ENCODE measurements around the gene PRDM15. TPM values are rescaled to one million over a fixed set of nuclear protein-coding genes. Genes with fewer than 3 reads are reported as not detected.

The PRDM15 gene
- total RNA-seq, 2 donors from 2014 or later = 6.7 to 18.1 TPM

DNA sequence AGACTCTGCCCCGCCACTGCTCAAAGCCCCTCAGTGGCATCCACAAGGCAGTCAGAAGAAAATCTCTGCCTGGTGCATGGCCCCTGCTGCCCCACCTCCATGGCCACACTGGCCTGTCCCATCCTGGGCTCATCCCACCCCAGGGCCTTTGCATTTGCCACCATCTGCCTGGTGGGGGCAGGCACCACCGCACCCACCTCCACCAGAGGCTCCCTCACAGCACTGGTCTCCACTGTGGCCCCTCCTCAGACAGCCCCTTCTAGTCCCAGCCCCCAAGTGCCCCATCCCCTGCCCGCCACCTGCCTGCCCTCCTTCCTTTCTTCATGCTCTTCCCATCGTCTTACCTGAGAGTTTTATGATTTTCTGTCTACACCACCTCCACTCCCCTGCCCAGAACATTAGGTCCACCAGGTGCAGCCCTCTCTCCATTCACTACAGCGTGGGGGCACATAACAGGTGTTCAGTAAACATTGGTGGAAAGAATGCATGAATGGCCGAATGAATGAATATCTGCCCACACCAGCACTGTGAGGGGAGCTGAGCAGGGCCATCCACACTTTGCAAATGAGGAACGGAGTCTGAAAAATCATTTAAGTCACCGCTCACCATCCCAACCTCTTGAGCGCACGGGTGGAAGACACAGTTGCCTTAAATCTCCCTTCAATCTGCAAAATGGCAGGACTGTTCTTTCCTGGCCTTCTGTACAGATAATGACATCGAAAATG is 2.1 kb downstream of the PRDM15 start:
- H3K27me3 ChIP-seq (replicated peaks; ENCODE audit: insufficient read depth) = no peaks in the 10 kb centered on the region
- 89% methylated on average over 11 of the region's 11 CpGs for WGBS
- no peaks in the 10 kb centered on the region for H3K9me3 ChIP-seq
- H3K27ac ChIP-seq = no peak overlapping the region
- no peak overlapping the region for H3K4me3 ChIP-seq
- intact Hi-C loops (cut with DNase I) = loop anchor here (5.0 kb wide), 1 partner anchor 80 kb away; no protein-coding TSS in a partner anchor
- DNase-seq (ENCODE audit: low spot score) = no peak
- no peaks in the 10 kb centered on the region for H3K36me3 ChIP-seq
- TF ChIP-seq, protein P1, sequence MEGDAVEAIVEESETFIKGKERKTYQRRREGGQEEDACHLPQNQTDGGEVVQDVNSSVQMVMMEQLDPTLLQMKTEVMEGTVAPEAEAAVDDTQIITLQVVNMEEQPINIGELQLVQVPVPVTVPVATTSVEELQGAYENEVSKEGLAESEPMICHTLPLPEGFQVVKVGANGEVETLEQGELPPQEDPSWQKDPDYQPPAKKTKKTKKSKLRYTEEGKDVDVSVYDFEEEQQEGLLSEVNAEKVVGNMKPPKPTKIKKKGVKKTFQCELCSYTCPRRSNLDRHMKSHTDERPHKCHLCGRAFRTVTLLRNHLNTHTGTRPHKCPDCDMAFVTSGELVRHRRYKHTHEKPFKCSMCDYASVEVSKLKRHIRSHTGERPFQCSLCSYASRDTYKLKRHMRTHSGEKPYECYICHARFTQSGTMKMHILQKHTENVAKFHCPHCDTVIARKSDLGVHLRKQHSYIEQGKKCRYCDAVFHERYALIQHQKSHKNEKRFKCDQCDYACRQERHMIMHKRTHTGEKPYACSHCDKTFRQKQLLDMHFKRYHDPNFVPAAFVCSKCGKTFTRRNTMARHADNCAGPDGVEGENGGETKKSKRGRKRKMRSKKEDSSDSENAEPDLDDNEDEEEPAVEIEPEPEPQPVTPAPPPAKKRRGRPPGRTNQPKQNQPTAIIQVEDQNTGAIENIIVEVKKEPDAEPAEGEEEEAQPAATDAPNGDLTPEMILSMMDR (IDR thresholded peaks at IDR 0.05) = no peak
- TF ChIP-seq POLR2AphosphoS5 (IDR thresholded peaks at IDR 0.05) (no peak), POLR2A (IDR thresholded peaks at IDR 0.05) (no peak)
- no peaks in the 10 kb centered on the region for H3K4me1 ChIP-seq (replicated peaks)

DNA sequence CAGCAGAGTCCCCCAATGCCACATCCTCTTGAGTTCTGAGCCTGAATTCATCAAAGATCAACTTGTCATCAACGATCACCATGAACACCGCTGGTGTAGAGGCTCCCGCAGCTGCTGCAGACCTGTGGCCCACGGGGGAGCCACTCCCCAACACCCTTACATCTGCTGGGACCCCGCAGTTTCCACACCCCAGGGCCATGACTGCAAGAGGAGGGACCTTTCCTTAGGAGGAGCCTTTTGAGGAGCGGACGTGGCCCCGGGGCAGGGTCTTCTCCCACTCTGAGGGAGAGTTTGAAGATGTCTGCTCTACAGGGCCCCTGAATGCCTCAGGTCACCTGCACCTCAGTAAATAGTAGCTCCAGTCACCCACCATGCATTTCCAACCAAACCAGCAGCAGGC is 2.7 kb downstream of the PRDM15 start:
- TF ChIP-seq POLR2AphosphoS5 (IDR thresholded peaks at IDR 0.05) = no peak
- TF ChIP-seq, protein P1 (IDR thresholded peaks at IDR 0.05) = no peak
- no peak for TF ChIP-seq POLR2A (IDR thresholded peaks at IDR 0.05)
- no peak overlapping the region for H3K27ac ChIP-seq
- H3K4me1 ChIP-seq (replicated peaks) = no peaks in the 10 kb centered on the region
- H3K9me3 ChIP-seq = no peaks in the 10 kb centered on the region
- DNase-seq (ENCODE audit: low spot score) = no peak
- WGBS = 85% methylated on average over 6 of the region's 8 CpGs
- H3K36me3 ChIP-seq = no peaks in the 10 kb centered on the region
- intact Hi-C loops (cut with DNase I) = loop anchor here (5.0 kb wide), 1 partner anchor 81 kb away; no protein-coding TSS in a partner anchor
- no peaks in the 10 kb centered on the region for H3K27me3 ChIP-seq (replicated peaks; ENCODE audit: insufficient read depth)
- no peak overlapping the region for H3K4me3 ChIP-seq

DNA sequence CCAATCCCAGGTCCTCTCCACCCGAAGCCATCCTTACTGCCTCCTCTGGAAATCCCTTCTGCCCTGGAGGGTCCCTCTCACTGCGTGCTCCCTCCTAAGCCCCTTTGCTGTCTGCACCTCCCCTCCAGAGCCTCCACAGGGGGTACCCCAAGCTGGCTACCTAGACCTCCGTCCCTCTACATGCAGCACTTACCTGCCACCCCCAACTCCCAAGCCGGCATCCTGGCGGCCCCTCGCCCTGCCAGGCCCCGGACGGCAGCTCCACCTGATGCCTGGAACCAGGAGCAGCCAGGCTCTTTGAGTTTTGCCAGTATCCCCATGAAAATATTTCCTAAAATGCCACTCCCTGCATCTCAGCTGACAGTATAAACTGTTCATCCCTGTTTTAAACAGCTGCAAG is 4.1 kb downstream of the PRDM15 start:
- TF ChIP-seq, protein P1 (IDR thresholded peaks at IDR 0.05) = no peak
- TF ChIP-seq POLR2A (IDR thresholded peaks at IDR 0.05) (no peak), POLR2AphosphoS5 (IDR thresholded peaks at IDR 0.05) (no peak)
- Histone ChIP-seq H3K4me3 (no peak overlapping the region), H3K36me3 (no peaks in the 10 kb centered on the region), H3K9me3 (no peaks in the 10 kb centered on the region), H3K27ac (no peak overlapping the region), H3K4me1 (replicated peaks) (no peaks in the 10 kb centered on the region), H3K27me3 (replicated peaks; ENCODE audit: insufficient read depth) (no peaks in the 10 kb centered on the region)
- intact Hi-C loops (cut with DNase I) = loop anchor here (5.0 kb wide), 1 partner anchor 82 kb away; no protein-coding TSS in a partner anchor
- WGBS = 95% methylated on average over 8 of the region's 8 CpGs
- no peak for DNase-seq (ENCODE audit: low spot score)

DNA sequence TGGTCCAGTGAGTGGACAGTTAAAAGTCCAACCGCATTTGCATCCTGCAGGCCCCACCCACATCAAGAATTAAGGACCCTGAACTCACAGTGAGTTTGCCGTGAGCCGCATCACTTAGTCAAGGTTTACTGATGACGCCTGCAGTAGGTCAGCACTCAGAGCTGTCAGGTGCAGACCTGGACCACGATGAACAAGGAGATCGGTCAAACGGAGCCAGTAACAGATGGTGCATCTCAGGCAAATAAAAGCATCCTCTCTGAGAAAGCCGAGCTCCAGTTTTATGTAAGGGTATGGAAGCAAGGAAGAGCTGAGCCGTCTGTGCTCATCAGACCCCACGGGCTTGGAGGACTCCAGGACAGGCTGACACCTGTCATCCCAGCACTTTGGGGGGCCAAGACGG is 4.5 kb downstream of the PRDM15 start:
- TF ChIP-seq POLR2AphosphoS5 (IDR thresholded peaks at IDR 0.05) = no peak
- no peak for TF ChIP-seq POLR2A (IDR thresholded peaks at IDR 0.05)
- TF ChIP-seq, protein P1 (IDR thresholded peaks at IDR 0.05) = no peak
- WGBS = 79% methylated on average over 11 of the region's 11 CpGs
- Histone ChIP-seq H3K4me1 (replicated peaks) (no peaks in the 10 kb centered on the region), H3K27me3 (replicated peaks; ENCODE audit: insufficient read depth) (no peaks in the 10 kb centered on the region), H3K36me3 (no peaks in the 10 kb centered on the region), H3K9me3 (no peaks in the 10 kb centered on the region), H3K27ac (no peak overlapping the region), H3K4me3 (no peak overlapping the region)
- no peak for DNase-seq (ENCODE audit: low spot score)
- intact Hi-C loops (cut with DNase I) = loop anchor here (5.0 kb wide), 1 partner anchor 83 kb away; no protein-coding TSS in a partner anchor

DNA sequence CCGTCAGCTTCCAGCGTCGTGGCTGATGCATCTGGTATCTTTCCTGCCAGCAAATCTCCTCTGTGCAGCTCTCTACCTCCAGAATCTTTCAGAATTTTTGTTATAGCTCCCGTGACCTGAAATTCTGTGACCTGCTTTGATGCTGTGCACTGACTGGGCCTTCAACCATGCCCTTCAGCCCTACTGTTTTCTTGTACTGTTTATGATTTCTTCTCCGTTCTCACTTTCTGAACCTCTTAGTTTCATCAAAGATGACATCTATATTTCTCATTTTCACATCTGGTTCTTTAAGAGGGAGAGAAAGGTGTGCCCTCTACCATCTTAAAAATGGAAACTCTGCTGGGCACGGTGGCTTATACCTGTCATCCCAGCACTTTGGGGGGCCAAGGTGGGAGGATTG is 5.7 kb downstream of the PRDM15 start:
- no peaks in the 10 kb centered on the region for H3K36me3 ChIP-seq
- TF ChIP-seq POLR2A (IDR thresholded peaks at IDR 0.05) = no peak
- TF ChIP-seq POLR2AphosphoS5 (IDR thresholded peaks at IDR 0.05) = no peak
- TF ChIP-seq, protein P1 (IDR thresholded peaks at IDR 0.05) = no peak
- H3K9me3 ChIP-seq = no peaks in the 10 kb centered on the region
- intact Hi-C loops (cut with DNase I) = no loop called here
- 88% methylated on average over 6 of the region's 6 CpGs for WGBS
- H3K27ac ChIP-seq = no peak overlapping the region
- H3K4me3 ChIP-seq = no peak overlapping the region
- no peaks in the 10 kb centered on the region for H3K4me1 ChIP-seq (replicated peaks)
- DNase-seq (ENCODE audit: low spot score) = no peak
- H3K27me3 ChIP-seq (replicated peaks; ENCODE audit: insufficient read depth) = no peaks in the 10 kb centered on the region

Measured in prostate gland (tissue), 2 donors.